Cerebellar cortex (tissue), 1 donor: ENCODE measurements around the gene CEACAM4.

Experiments used
- DNase-seq: peaks from one replicate; pipeline ENCODE4 v3.0.0-alpha.2; 2015; ENCODE audit warnings: low spot score

CEACAM4 gene

DNA sequence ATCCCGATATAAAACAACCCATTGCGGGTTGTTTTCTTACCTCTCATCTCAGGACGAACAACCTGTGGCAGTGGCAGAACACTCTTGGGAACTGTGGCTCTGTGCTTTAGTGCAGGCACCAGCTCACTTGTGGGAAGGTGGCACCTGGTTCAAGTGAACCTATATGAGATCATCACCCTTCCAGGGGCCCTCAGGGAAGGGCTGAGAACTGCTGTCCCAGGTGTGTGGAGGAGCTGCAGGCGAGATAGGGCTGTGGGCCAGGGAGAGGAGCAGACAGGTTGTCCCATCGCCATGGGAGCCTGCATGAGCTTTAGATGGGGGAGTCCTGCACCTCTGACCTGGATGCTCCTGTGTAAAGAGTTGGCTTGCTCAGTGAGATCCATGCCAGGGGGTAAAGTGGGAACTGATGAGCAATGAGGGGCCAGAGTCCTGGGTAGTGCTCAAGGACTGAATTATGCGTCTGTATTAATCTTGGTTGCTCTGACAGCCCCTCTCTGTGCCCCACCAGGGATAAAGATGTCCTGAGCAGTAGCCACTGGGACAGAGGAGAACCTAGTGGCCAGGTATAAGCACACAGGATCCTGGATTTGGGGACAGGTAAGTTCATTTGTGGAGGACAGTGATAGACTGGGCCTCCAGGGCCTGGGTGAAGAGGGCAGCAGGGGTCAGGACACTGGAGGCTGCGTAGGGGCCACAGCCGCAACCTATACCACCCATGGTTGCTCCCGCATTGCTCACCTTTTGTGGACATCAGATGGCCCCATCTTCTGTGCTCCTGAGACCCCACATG is 8.7 kb downstream of the CEACAM4 start:
- DNase-seq, result no peak

DNA sequence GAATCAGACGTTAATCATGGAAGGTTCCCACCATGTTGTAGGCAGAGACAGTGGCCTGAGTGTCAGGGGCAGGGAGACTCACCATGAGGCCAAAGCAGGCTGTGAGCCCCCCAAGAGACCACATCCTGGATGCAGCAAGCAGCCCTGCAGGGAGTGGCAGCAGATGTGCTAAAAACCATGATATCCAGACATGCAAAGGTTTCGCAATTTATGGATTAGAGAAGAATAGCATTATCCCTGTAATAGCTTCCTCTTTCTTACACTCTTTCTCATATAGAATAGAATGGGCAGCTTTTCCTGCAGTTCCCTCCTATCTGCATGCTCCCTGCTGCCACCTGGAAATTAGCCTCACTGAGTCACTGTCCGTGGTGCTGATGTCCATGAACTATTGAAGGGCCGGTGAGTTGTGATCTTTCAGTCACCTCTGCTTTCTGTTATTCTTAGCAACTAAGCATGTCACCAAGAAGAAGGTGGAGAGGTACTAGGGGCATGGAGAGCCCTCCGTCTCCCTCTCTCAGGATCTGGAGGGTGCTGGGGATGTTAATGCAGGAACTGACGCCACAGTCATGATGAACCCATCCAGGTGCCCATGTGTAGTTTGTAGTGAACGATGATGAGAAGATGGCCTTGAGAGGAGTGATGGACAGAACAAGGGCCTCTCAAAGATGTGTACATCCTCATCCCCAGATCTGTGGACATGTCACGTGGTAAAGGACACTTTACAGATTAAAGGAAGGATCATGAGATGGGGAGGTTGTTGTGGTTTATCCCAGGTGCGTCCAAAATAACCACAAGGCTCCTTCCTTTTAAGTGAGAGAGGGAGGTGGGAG is 9.9 kb downstream of the CEACAM4 start:
- no peak for DNase-seq

DNA sequence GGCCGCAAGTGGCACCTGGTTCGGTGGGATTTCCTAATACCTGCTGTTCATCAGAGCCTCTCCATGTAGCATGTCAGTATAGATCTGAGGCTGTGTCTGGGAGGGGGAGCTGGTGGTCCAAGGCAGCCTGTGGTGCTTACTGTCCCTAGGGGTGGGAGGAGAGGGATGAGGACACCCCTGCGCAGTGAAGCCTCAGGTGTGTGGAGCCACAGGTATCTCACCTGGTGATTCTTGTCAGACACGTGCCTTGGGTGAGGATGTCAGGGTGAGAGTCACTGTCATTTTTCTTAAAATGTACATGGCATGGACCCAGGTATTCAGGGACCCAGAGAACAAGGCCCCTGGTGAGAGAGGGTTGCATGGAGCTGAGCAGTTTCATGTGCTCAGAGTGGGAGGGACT is 11.7 kb downstream of the CEACAM4 start:
- no peak for DNase-seq

DNA sequence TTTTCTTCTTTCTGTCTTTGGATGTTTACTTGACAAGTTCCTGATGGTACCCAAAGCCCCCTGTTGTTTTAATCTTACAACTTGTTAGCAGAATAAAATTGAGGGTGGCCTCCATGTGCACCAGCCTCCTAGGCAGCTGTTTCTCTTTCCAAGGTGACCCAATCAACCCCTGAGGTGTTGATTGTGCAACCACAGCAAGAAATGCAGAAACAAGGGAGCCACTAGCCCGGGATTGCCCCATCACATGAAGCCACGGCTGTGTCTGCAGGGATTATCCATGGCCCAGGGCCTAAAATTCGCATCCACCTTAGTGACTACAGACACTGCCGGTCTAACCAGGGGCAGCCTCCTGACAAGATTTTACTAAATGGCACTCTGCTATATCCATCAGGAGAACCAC is 14.4 kb downstream of the CEACAM4 start:
- DNase-seq, result no peak

DNA sequence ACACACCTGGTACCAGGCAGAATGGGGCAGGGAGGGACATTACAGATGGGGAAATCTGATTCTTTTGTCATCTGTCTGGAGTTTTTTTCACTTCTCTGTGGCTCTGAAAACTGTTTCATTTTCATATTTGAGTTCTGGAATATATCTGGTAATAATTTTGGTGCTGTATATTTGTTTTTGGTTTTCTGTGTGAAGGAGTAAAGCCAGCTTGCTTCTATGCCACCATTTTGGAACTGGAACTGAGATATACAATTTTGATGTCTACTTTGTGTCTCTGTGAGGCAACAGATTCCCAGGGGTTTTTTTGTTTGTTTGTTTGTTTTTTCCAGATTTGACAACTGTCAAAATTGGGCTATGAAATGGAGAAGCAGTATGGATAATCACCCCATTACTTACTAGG is 16.1 kb downstream of the CEACAM4 start:
- DNase-seq, result no peak

DNA sequence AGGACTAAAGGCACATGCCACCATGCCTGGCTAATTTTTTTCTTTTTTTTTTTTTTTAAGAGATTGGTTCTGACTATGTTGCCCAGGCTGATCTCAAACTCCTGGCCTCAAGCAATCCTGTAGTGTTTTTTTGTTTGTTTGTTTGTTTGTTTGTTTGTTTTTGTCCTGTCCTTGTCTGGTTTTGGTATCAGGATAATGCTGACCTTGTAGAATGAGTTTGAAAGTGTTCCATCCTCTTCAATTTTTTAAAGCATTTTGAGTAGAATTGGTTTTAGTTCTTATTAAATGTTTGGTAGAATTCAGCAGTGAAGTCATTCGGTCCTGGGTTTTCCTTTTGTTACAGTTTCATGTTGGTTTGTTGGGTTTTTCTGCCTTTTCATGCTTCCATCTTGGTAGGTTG is 19.2 kb downstream of the CEACAM4 start:
- no peak for DNase-seq

DNA sequence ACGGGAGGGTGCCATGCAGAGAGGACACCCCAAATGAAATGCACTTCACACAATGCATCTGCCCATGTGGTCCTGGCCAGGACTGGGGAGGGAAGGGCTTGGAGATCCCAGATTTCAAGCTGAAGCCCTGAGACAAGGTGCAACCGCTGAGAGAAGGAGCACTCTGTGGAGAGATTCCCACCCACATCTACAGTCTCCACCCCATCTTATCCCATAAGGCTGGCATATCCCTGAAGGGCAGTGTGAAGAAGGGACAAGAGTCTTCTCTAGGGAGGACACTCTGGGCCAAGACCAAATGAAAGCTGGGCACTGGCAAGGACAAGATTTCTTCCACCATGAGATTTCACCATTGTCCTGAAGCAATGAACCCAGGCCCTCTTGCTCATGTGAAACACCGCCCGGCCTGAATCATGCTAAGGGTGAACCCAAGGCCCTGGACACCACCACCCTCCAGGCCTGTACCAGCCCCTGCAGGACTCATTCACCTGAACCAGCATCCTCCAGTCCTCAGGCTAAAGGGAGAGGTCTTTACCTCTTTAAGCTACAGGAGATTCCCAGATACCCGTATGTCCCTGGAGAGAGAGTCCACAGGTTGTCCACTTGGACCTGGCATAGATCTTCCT is 20.5 kb downstream of the CEACAM4 start:
- DNase-seq, result no peak

DNA sequence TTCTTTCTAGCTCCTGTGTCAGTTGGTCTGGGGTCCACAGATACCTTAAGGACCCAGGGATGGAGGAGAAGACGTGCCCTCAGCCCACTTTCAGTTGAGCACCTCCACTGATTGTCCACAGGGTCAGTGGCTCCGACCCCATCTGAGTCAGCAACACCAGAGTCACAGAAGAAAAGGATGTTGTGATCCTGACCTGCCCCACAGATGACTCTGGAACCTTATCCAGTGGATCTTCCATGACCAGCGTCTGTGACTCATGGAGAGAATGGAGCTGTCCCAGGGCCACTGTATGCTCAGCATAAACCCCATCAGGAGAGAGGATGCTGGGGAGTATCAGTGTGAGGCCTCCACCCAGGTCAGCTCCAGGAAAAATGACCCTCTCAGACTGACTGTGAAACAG is 22.0 kb downstream of the CEACAM4 start:
- DNase-seq, result no peak

DNA sequence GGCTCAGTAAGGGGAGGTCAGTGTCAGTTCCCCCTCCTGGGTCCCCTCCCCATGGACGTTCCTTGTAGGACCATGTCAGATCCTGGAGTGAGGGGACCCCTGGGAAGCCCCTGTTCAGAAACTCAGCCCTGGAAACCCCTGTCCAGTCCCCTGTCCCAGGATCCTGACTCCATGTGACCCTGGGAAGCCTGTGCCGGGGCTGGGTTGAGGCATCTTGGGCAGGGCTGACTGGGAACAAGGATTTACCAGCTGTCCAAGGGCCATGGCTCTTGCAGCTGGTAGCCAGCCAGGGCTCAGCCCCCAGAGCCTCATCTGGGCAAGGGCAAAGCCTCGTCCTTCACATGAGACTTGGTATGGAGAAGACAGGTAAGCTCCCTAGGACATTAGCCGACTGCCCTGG is 25.1 kb downstream of the CEACAM4 start:
- DNase-seq, result no peak

DNA sequence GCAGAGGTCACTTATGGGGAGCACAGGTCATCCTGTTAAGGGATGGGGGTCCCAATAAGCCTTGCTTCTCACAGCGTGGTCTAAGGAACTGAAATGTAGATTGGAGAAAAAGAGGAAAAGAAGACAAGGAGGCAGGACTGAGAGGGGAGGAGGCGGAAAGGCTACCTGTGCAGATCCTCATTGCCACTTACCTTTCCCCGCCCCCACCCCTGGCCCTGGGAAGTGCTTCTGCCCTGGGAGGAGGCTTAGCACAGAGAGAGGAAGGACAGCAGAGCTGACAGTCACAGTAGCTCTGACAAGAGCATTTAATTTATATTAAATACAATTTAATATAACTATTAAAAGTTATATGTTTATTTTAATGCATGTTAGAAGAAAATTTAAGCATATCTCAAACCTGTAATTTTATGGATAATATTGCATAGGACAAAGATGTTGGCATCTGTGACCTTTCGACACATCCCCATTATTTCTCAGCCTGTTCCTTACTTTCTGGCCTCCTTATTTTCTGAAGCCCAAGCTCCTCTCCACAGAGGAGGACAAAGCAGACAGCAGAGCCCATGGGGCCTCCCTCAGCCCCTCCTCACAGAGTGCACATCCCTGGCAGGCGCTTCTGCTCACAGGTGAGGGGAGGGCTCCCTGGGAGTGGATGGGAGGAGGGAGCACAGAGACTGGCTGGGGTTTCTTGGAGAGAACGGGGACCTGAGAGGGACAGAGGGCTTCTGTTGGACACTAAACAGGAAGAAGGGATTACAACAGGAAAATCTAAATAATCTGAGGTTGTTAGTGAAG is 27.5 kb downstream of the CEACAM4 start:
- DNase-seq, result no peak

DNA sequence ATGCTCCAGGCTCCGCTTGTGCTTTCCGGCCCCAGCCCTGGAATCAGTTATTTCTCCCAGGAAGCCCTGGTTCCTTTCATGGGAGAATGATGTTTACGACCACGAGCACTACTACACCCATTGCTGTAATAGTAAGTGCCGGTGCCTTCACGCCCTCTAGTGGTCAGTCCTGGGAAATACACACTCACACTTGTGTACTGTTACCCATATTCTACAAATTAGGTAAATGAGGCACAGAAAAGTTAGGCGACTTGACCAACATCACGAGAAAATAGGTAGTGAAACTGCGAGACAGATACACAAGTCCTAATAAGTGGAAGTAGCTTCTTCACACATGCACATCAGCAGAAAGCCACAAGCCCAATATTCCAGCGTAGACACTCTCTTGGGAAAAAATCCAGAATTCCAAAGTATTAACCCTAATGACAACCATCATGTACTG is 29.3 kb downstream of the CEACAM4 start:
- peak; percentile 65 for DNase-seq

DNA sequence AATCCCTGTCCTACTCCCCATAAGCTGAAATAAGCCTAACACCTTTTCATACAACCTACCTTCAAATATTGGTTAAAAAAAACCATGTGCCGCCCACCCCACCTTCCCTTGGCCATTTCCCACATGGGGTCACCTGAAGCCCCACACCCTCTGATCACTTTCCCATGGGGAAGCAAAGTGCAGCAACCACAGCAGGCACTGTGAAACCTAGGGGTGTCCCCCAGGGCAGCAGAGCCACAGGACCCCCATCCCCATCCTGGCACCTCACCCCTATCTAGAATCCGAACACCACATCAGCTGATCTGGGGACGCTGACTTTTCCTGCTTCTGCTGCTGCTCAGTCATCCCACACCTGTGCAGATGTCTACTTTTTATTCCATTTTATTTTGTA is 31.0 kb downstream of the CEACAM4 start:
- DNase-seq, result no peak

DNA sequence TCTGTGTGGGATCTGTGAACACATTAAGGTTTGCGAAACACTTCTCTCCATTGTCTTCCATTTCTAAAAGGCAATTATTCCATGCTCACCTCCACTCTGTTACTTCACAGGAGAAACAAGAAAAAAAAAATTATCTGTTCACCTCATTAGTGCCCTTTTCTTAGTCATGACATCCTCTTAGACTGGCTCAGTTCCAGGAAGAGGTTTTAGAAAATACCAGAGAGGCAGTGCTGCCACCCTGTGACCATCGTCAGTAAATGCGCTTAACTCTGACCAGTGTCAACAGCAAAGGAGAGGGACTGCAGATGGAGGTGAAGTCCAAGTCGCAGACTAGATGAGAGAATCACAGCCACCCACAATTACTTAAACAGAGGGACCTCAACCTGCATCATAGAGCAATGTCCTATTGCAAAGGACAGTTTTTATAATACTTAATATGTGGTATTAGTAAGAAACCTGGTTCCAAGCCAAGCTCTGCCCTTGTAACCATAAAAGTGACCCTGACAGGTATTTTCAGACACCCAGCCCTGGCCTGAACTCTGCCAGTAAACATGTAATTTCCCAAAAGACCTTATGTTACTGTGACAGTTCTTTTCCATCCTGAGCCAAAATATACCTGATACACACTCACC is 31.5 kb downstream of the CEACAM4 start:
- DNase-seq, result peak; percentile 44

DNA sequence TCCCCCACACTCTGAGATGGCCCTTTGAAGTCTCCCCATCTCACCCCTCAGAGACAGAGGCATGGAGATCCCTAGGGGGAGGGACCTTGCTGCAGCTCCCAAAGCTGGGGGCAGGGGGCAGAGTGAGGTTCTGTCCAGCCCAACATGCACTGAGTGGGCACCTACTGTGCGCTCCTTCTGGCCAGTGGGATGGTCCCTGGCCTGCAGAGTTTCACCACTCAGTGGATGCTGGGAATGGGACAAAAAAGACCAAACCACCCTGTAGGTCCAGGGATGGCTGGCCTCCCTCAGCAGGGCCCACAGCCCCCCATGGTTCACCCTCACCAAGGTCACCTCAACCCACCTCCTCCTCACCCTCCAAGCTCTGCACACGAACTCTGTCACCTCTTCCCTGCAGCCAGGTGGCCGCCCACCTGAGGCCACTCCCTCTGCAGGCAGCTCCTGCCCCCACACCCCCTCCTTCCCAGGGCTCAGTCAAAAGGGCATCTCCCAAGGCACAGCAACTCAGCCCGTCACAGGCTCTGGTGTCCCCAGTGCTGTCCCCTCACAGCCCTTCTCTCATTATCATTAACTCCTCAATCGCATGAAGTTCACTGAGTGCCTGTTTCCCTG is 34.8 kb downstream of the CEACAM4 start:
- DNase-seq, result no peak

DNA sequence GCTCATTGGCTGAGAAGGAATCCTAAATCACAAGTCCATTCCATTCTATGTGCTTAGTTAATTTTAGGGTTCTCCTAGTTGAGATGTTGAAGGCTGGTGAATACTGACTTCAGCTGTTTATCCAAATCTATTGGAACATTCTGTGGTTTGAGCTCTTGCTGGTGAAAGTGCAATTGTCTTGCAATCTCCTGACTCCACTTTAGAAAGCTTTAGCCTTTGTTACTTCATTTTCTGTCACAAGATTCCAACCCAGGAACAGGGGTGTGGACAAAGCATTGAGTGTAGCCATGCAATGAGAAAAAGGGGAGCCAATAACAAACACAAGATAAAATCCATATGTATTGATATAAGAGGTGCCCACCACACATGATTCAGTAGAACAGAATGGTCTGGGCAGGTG is 35.9 kb downstream of the CEACAM4 start:
- DNase-seq, result no peak

DNA sequence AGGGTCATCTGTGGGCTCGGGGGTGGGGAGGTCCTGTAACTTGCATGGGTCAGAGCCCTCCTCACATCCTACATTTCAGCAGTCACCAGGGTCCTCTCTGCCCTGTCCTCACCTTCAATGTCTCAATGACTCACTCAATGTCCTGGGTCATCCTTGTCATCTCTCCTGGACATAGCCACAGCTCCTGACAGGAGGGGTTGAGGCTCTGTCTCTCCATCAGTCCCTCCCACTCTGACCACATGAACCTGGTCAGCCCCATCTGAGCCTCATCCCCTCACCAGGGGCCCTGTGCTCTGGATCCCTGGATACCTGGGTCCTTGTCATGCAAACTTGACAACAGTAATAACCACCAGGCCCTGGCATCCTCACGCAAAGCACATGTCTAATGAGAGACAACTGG is 37.5 kb downstream of the CEACAM4 start:
- no peak for DNase-seq

DNA sequence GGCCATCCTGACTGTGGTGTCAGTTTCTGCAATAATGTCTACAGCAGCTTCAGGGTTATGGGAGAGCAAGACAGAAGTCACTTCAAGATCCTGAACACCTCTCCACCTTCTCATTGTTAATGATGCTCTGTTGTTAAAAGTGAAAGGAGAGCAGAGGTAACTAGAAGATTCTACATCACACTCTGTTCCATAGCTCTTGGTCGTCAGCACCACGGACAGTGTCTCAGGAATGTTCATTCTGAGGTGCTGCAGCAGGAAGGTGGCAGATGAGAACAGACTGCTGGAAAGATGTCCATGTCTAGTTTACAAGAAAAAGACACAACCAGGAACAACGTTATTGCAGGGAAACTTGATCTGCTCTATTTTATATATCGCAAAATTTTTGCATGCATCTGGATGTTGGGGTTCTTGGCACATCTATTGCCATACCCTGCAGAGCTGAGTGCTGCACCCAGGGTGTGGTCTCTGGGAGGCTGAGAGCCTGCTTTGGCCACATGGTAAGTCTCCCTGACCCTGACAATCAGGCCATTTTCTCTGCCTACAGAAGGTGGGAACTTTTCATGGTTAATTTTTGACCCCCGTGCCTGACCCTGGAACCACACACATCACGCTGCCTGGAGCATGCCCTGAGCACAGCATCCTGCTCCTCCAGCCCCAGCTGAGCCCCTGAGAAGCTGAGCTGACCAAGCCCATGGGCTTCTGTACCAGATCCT is 38.2 kb downstream of the CEACAM4 start:
- no peak for DNase-seq

DNA sequence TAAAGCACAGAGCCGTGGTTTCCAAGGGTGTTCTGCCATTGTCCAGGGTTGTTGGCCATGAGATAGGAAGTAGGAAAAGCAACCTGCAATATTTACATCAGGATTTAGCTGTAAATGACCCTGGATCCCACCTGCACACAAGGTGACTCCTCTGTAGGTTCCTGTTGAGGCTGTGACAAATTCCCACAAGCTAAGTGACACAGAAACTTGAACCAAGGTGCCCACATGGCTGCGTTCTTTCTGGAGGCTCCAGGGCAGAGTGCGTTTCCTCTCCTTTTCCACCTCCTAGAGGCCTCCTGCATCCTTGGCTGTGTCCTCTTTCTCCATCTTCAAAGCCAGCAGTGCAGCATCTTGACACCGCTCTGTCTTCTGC is 39.0 kb downstream of the CEACAM4 start:
- DNase-seq, result no peak

DNA sequence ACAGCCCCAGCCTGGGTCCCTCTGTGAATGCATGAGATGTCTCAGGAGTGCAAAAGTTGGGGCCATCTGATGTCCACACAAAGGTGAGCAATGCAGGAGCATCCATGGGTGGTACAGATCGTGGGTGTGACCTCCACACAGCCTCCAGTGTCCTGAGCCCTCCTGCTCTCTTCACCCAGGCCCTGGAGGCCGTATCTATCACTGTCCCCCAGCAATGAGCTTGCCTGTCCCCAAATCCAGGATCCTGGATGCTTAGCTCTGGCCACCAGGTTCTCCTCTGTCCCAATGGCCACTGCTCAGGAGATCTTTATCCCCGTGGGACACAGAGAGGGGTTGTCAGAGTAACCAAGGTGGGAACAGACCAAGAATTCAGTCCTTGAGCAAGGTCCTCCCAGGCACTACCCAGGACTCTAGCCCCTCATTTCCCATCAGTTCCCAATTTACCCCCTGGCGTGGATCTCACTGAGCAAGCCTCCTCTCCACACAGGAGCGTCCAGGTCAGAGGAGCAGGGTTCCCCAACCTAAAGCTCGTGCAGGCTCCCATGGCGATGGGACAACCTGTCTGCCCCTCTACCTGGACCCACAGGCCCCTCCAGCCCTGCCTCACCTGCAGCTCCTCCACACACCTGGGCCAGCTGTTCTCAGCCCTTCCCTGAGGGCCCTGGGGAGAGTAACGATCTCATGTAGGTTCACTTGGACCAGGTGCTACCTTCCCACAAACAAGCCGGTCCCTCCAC is 39.6 kb downstream of the CEACAM4 start:
- no peak for DNase-seq

DNA sequence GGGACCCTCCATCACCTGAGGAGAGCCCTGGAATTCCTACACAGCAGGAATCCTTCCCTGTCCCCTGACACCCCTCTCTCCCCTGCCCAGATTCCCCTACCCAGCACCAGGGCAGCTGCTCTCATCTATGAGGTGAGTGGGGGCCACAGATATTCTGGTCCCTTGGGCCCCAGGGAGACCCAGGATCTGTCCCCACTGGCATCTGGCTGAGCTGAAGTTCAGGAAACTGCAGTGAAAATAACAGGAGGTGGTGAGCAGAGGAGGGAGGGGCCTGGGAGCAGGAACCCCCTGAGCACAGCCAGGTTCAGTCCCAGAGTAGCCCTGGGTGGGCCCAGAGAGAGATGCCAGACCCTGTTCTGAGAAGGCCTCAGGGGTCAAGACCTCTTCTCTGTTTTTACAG is 40.8 kb downstream of the CEACAM4 start:
- DNase-seq, result no peak
